Tibial nerve (tissue), 4 donors: ENCODE data around the gene KDM2B. TPM values are rescaled to one million over a fixed set of nuclear protein-coding genes. Genes with fewer than 3 reads are reported as not detected.

Source experiments
- DNase-seq, 2 donors: peaks; one replicate each; pipeline ENCODE4 v3.0.0-alpha.2; 2019; ENCODE audit warnings: low spot score in 2 of 2
- H3K27ac ChIP-seq, 4 donors: fragments of 200-600 bp; sonication (generic) in 3 of 4; one replicate each; pipeline ENCODE4 v1.5.1; 2017 to 2019; ENCODE audit warnings: mild to moderate bottlenecking in 1 of 4
- H3K27me3 ChIP-seq, 2 donors: fragments of 200-600 bp; sonication (generic) in 1 of 2; one replicate each; pipeline versions ENCODE4 v1.5.1 to v1.6.0; 2017 to 2019
- H3K36me3 ChIP-seq, 3 donors: fragments of 200-600 bp; sonication (generic); one replicate each; pipeline ENCODE4 v1.5.1; 2018 to 2019
- H3K4me1 ChIP-seq, 4 donors: fragments of 200-600 bp; sonication (generic) in 3 of 4; one replicate each; pipeline ENCODE4 v1.5.1; 2017 to 2019
- H3K4me3 ChIP-seq, 4 donors: fragments of 200-600 bp; sonication (generic) in 3 of 4; one replicate each; pipeline ENCODE4 v1.5.1; 2017 to 2019; ENCODE audit warnings: mild to moderate bottlenecking in 1 of 4, moderate library complexity in 1 of 4
- H3K9me3 ChIP-seq, 4 donors: fragments of 200-600 bp; sonication (generic) in 3 of 4; one replicate each; pipeline ENCODE4 v1.5.1; 2017 to 2019
- CTCF ChIP-seq, 5 experiments: fragments of 200-600 bp in 3 of 5; fragments of 450-650 bp in 2 of 5; sonication (generic) in 3 of 5; IDR thresholded peaks; one replicate each; pipeline ENCODE4 v1.5.1; 2016 to 2019; ENCODE audit warnings: antibody characterized with exemption in 5 of 5, mild to moderate bottlenecking in 3 of 5, moderate library complexity in 2 of 5
- EP300 ChIP-seq, 2 donors: sonication (generic); formaldehyde crosslinking; IDR thresholded peaks; one replicate each; pipeline ENCODE4 v1.6.1; 2017; ENCODE audit warnings: antibody characterized with exemption in 2 of 2, mild to moderate bottlenecking in 1 of 2
- POLR2A ChIP-seq, 2 donors: fragments of 450-650 bp; IDR thresholded peaks; one replicate each; pipeline ENCODE4 v1.6.1; 2017; ENCODE audit warnings: antibody characterized with exemption in 2 of 2, mild to moderate bottlenecking in 2 of 2, moderate library complexity in 2 of 2
- WGBS, 2 donors: methylation state at CpG; one replicate each; pipeline ENCODE4 v1.1.5; 2018; 5-methylcytosine and 5-hydroxymethylcytosine counted together
- total RNA-seq, 4 donors: library from RNA; depleted of rRNA; stranded (reverse); fragments of >200 nt; gene quantifications; one replicate each; pipeline ENCODE4 v1.1.0, GENCODE V29; 2016

Gene KDM2B
- total RNA-seq, 4 donors from 2014 or later = 15.5 to 32.2 (median 20.8) TPM

- TF ChIP-seq EP300 (IDR thresholded peaks at IDR 0.05) (no peak), CTCF (IDR thresholded peaks at IDR 0.05) (no peak), POLR2A (IDR thresholded peaks at IDR 0.05) (no peak)
- peaks cover 0 to 16% (median 3%) of the 10 kb centered on the region in 4 donors for H3K4me1 ChIP-seq
- H3K27ac ChIP-seq = no peak overlapping the region
- DNase-seq = no peak
- H3K36me3 ChIP-seq = no peaks in the 10 kb centered on the region
- 86 to 89% methylated on average over 7 of the region's 7 CpGs for WGBS, 2 donors
- H3K9me3 ChIP-seq = no peaks in the 10 kb centered on the region
- H3K4me3 ChIP-seq = no peak overlapping the region
- no peaks in the 10 kb centered on the region for H3K27me3 ChIP-seq
Measured at GRCh38 chr12:121613462-121613861, 32.6 kb upstream of the KDM2B start.

GRCh38 chr12:121611306-121611705, 30.5 kb upstream of the KDM2B start:
- Histone ChIP-seq H3K4me1 (peaks cover 0 to 16% (median 3%) of the 10 kb centered on the region in 4 donors), H3K27me3 (no peaks in the 10 kb centered on the region), H3K9me3 (no peaks in the 10 kb centered on the region), H3K4me3 (no peak overlapping the region), H3K36me3 (no peaks in the 10 kb centered on the region), H3K27ac (peak overlapping the region in 2 of 4 donors; percentile 61 to 68)
- 85 to 88% methylated on average over 2 of the region's 2 CpGs for WGBS, 2 donors
- TF ChIP-seq POLR2A (IDR thresholded peaks at IDR 0.05) = no peak
- no peak for TF ChIP-seq EP300 (IDR thresholded peaks at IDR 0.05)
- TF ChIP-seq CTCF (IDR thresholded peaks at IDR 0.05) = no peak
- no peak for DNase-seq

- DNase-seq = no peak
- Histone ChIP-seq H3K27ac (peak overlapping the region in 3 of 4 donors; percentile 38 to 68 (median 61)), H3K4me3 (no peak overlapping the region), H3K9me3 (no peaks in the 10 kb centered on the region), H3K27me3 (no peaks in the 10 kb centered on the region), H3K4me1 (peaks cover 0 to 16% (median 3%) of the 10 kb centered on the region in 4 donors), H3K36me3 (no peaks in the 10 kb centered on the region)
- no peak for TF ChIP-seq POLR2A (IDR thresholded peaks at IDR 0.05)
- WGBS, 2 donors = 22 to 27% methylated on average over 11 of the region's 11 CpGs
Measured at GRCh38 chr12:121610239-121611149, 29.7 kb upstream of the KDM2B start.

GRCh38 chr12:121608301-121608700, 27.5 kb upstream of the KDM2B start:
- 89 to 96% methylated on average over 6 of the region's 6 CpGs for WGBS, 2 donors
- Histone ChIP-seq H3K9me3 (no peaks in the 10 kb centered on the region), H3K4me1 (peaks cover 0 to 16% (median 3%) of the 10 kb centered on the region in 4 donors), H3K4me3 (no peak overlapping the region), H3K36me3 (no peaks in the 10 kb centered on the region), H3K27me3 (no peaks in the 10 kb centered on the region), H3K27ac (no peak overlapping the region)
- DNase-seq = no peak
- TF ChIP-seq POLR2A (IDR thresholded peaks at IDR 0.05) (no peak), CTCF (IDR thresholded peaks at IDR 0.05) (no peak), EP300 (IDR thresholded peaks at IDR 0.05) (no peak)

GRCh38 chr12:121603581-121603980, 22.8 kb upstream of the KDM2B start:
- 92 to 93% methylated on average over 6 of the region's 6 CpGs for WGBS, 2 donors
- DNase-seq = no peak
- Histone ChIP-seq H3K4me3 (no peak overlapping the region), H3K27ac (no peak overlapping the region), H3K36me3 (no peaks in the 10 kb centered on the region), H3K9me3 (no peaks in the 10 kb centered on the region), H3K4me1 (no peaks in the 10 kb centered on the region), H3K27me3 (no peaks in the 10 kb centered on the region)
- no peak for TF ChIP-seq CTCF (IDR thresholded peaks at IDR 0.05)
